Measurements from ENCODE around the gene CREB3L2.

CREB3L2 gene

DNA sequence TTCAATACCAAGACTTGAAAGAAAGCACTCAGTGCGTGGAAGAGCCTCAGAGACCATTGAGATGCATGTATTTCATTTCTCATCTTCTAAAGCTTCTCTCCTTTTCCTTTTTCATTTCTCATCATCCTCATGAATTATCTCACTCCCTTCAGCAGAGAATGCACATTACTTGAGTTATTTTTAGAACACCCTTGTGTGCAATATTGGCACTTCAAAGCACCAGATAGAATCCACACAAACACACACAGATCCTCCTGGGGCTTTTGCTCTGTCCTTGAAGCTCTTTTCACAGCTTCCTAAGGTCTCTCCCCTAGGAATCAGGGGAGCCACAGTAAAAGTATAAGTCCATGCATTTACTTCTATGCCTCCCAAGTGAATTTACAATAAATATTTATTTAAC lies 173.4 kb downstream of the CREB3L2 start:
- no peak for DNase-seq

DNA sequence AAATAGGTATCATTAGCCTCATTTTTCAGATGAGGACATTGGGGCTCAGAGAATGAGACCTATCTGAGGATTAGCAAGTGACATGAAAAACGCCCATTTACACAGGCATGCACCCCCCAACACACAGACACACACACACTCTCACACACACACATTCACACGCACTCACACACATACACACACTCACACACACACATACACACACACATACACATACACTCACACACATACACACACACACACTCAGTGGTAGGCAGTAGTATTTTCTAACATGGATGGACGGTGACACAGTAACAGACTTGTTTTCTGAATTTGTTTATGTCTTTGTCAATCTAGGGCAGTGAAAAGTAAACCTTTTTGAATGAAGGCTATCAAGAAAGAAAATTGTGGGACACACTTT lies 176.4 kb downstream of the CREB3L2 start:
- no peak for DNase-seq
